Measurements from ENCODE around the gene UTP20.

- TF ChIP-seq CTCF (IDR thresholded peaks at IDR 0.05; ENCODE audit: insufficient read depth, low read depth, low read length): no peak
- TF ChIP-seq EZH2 (IDR thresholded peaks at IDR 0.05; ENCODE audit: insufficient read depth, low read length): no peak
These were observed 36.3 kb upstream of the UTP20 start for GRCh38 chr12:101243616-101244015.
